Stimulated activated memory B cell treated with anti-CD40 and anti-IgM and Interleukin-4, amounts not matched to agents 10 μg/mL and 1 μg/mL and 100 μg/mL, for 72 hours (primary cell): ENCODE measurements around the gene METAP2.
"Not testable (repeated sequence)": the region's sequence is repeated elsewhere in the genome, so short reads cannot be mapped to it uniquely, and the experiment has no call there.

Experiments
- ATAC-seq: fragments of 150-1000 bp; cut with Tn5 transposase; 2 replicates; pipeline ENCODE4 v1.10.0; 2021
- H3K27ac Mint-ChIP-seq: one replicate; pipeline ENCODE4 v1.8.0; 2022; ENCODE audit warnings: mild to moderate bottlenecking, mixed read lengths
- H3K27me3 Mint-ChIP-seq: one replicate; pipeline ENCODE4 v1.8.0; 2022; ENCODE audit warnings: mixed read lengths
- H3K36me3 Mint-ChIP-seq: one replicate; pipeline ENCODE4 v1.8.0; 2022; ENCODE audit warnings: mixed read lengths
- H3K4me1 Mint-ChIP-seq: one replicate; pipeline ENCODE4 v1.8.0; 2022; ENCODE audit warnings: mixed read lengths
- H3K4me3 Mint-ChIP-seq: one replicate; pipeline ENCODE4 v1.8.0; 2022; ENCODE audit warnings: mild to moderate bottlenecking, moderate library complexity, mixed read lengths
- H3K9me3 Mint-ChIP-seq: one replicate; pipeline ENCODE4 v1.8.0; 2022; ENCODE audit warnings: mixed read lengths

Gene METAP2

DNA sequence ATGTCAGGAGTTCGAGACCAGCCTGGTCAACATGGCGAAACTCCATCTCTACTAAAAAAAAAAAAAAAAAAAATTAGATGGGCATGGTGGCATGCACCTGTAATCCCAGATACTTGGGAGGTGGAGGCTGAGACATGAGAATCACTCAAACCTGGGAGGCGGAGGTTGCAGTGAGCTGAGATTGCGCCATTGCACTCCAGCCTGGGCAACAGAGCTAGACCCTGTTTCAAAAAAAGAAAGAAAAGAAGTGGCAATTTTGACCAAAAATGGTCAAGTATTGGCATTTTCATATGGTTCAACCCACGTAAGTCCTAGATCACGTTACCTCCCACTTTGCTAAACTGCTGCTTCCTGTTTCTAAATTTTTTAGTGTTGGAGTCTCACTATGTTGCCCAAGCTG, 8.6 kb downstream of the METAP2 start:
- H3K27ac Mint-ChIP-seq, H3K27me3 Mint-ChIP-seq, H3K9me3 Mint-ChIP-seq, ATAC-seq, H3K4me3 Mint-ChIP-seq: not testable (repeated sequence)
- Mint-ChIP-seq H3K4me1 (peaks cover 42% of the 10 kb centered on the region), H3K36me3 (peaks cover 46% of the 10 kb centered on the region)

DNA sequence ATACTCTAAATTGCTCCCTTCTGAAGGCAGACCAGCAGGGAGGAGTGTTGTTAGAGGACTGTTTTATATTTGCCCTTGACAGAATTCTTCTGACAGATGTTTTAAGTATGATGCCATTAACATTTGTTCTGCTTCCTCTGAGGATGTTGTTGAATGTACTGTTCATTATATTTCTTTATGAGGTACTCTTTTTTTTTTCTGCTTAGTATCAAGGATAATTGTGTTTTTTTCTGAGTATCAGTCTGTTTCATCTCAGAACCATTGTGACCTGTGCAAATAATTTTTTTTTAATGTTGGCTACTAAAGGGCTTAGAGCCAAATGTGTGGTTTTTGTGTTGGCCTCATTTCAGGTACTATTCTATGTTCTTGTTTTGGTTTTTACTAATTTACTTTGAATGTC, 10.6 kb downstream of the METAP2 start:
- no peak overlapping the region for H3K4me3 Mint-ChIP-seq
- peaks cover 39% of the 10 kb centered on the region for H3K36me3 Mint-ChIP-seq
- no peaks in the 10 kb centered on the region for H3K9me3 Mint-ChIP-seq
- no peaks in the 10 kb centered on the region for H3K27me3 Mint-ChIP-seq
- no peak for ATAC-seq
- peaks cover 24% of the 10 kb centered on the region for H3K4me1 Mint-ChIP-seq
- H3K27ac Mint-ChIP-seq, result no peak overlapping the region

- no peak for ATAC-seq
- Mint-ChIP-seq H3K36me3 (peaks cover 48% of the 10 kb centered on the region), H3K27ac (no peak overlapping the region), H3K4me3 (no peak overlapping the region), H3K9me3 (no peaks in the 10 kb centered on the region), H3K27me3 (no peaks in the 10 kb centered on the region), H3K4me1 (peaks cover 3% of the 10 kb centered on the region)
Measured at GRCh38 chr12:95487024-95487423, 13.1 kb downstream of the METAP2 start.

GRCh38 chr12:95492462-95492861, 18.5 kb downstream of the METAP2 start:
- peaks cover 63% of the 10 kb centered on the region for H3K36me3 Mint-ChIP-seq
- H3K9me3 Mint-ChIP-seq, result no peaks in the 10 kb centered on the region
- H3K4me1 Mint-ChIP-seq, result no peaks in the 10 kb centered on the region
- no peak for ATAC-seq
- H3K4me3 Mint-ChIP-seq, result no peak overlapping the region
- H3K27me3 Mint-ChIP-seq, result no peaks in the 10 kb centered on the region
- no peak overlapping the region for H3K27ac Mint-ChIP-seq

DNA sequence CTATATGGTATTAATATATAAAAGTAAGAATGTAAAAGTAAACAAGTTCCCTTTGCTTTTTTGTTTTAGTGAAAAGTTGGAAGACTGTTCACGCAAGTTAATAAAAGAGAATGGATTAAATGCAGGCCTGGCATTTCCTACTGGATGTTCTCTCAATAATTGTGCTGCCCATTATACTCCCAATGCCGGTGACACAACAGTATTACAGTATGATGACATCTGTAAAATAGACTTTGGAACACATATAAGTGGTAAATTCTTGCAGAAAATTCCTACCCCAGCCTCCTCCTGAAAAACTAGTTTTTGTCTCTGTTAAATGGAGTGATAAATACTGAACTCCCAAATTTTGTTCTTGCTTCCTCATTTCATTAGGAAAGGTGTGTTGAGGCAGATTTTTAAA, 20.9 kb downstream of the METAP2 start:
- H3K4me3 Mint-ChIP-seq, result no peak overlapping the region
- ATAC-seq, result no peak
- no peak overlapping the region for H3K27ac Mint-ChIP-seq
- H3K36me3 Mint-ChIP-seq, result peaks cover 69% of the 10 kb centered on the region
- no peaks in the 10 kb centered on the region for H3K9me3 Mint-ChIP-seq
- no peaks in the 10 kb centered on the region for H3K27me3 Mint-ChIP-seq
- peaks cover 5% of the 10 kb centered on the region for H3K4me1 Mint-ChIP-seq

DNA sequence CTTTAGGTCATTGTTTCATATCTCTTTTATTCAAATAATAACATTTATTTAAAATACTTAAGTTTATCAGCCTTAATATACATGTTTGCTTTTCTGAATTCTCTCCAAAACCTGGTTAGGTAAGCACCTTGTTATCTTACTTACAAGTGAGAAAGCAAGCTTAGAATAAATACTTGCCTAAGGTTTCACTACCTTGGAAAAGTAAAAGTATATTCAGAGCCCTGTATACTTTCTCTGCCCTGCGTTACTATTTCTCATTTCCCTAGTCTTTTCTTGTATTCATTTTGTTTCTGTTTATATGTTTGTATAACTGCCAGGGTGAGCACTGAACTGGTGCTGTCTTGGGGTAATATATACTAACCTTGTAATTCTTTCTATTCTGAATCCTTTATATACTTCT, 21.5 kb downstream of the METAP2 start:
- H3K27ac Mint-ChIP-seq, result no peak overlapping the region
- no peak overlapping the region for H3K4me3 Mint-ChIP-seq
- H3K4me1 Mint-ChIP-seq, result peaks cover 5% of the 10 kb centered on the region
- no peaks in the 10 kb centered on the region for H3K9me3 Mint-ChIP-seq
- peaks cover 68% of the 10 kb centered on the region for H3K36me3 Mint-ChIP-seq
- no peaks in the 10 kb centered on the region for H3K27me3 Mint-ChIP-seq
- ATAC-seq, result no peak

- ATAC-seq, result no peak
- H3K4me3 Mint-ChIP-seq, result no peak overlapping the region
- no peaks in the 10 kb centered on the region for H3K27me3 Mint-ChIP-seq
- H3K9me3 Mint-ChIP-seq, result no peaks in the 10 kb centered on the region
- H3K4me1 Mint-ChIP-seq, result peaks cover 5% of the 10 kb centered on the region
- peaks cover 63% of the 10 kb centered on the region for H3K36me3 Mint-ChIP-seq
- no peak overlapping the region for H3K27ac Mint-ChIP-seq
Measured at GRCh38 chr12:95497031-95497430, 23.1 kb downstream of the METAP2 start.

DNA sequence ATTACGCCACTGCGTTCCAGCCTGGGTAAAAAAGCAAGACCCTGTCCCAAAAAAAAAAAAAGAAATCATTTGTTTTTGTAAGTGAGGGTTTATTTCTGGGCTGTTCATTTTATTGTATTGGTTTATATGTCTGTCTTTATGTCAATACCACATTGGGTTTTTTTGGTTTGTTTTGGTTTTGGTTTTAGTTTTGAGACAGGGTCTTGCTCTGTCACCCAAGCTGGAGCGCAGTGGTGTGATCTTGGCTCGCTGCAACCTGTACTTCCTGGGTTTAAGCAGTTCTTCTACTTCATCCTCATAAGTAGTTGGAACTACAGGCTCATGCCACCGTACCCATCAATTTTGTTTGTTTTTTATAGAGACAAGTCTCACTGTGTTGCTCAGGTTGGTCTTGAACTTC, 25.0 kb downstream of the METAP2 start:
- no peak for ATAC-seq
- Mint-ChIP-seq H3K27ac (no peak overlapping the region), H3K4me1 (peaks cover 5% of the 10 kb centered on the region), H3K36me3 (peaks cover 77% of the 10 kb centered on the region), H3K9me3 (no peaks in the 10 kb centered on the region), H3K27me3 (no peaks in the 10 kb centered on the region), H3K4me3 (no peak overlapping the region)

DNA sequence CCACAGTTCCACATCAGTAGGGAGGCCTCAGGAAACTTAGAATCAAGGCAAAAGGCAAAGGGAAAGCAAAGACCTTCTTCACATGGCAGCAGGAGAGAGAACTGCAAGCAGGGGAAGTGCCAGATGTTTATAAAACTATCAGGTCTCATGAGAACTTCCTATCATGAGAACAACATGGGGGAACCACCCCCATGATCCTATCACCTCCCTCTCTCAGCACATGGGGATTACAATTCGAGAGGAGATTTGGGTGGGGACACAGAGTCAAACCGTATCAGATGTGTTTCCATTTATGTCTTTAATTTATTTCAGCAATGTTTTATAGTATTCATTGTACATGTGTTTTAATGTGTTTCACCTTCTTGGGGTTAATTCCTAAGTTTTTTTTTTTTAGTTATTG, 25.8 kb downstream of the METAP2 start:
- ATAC-seq, result no peak
- Mint-ChIP-seq H3K4me1 (peaks cover 5% of the 10 kb centered on the region), H3K9me3 (no peaks in the 10 kb centered on the region), H3K27ac (no peak overlapping the region), H3K27me3 (no peaks in the 10 kb centered on the region), H3K36me3 (peaks cover 81% of the 10 kb centered on the region), H3K4me3 (no peak overlapping the region)

DNA sequence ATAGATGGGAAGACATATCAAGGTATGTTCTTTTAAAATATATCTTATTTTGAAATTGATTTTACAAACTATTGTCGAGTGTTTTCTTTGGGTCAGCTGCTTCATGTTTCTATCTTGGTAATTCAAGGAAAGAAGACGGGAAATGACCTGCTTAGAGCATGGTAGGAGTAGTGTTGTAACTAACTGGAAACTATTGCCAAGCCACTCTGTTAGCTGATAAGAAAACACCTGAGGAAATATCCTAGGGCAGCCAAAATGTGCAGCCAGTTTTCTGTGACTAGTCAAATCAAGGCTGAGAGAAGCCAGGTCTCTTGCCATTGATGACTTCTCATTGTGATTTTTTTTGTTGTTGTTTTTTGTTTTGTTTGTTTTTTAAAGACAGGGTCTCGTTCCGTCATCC, 30.2 kb downstream of the METAP2 start:
- Mint-ChIP-seq H3K27me3 (no peaks in the 10 kb centered on the region), H3K36me3 (peaks cover 74% of the 10 kb centered on the region), H3K4me3 (no peak overlapping the region), H3K27ac (no peak overlapping the region), H3K9me3 (no peaks in the 10 kb centered on the region), H3K4me1 (peaks cover 5% of the 10 kb centered on the region)
- no peak for ATAC-seq

- no peak overlapping the region for H3K27ac Mint-ChIP-seq
- peaks cover 75% of the 10 kb centered on the region for H3K36me3 Mint-ChIP-seq
- no peaks in the 10 kb centered on the region for H3K9me3 Mint-ChIP-seq
- ATAC-seq, result no peak
- no peaks in the 10 kb centered on the region for H3K27me3 Mint-ChIP-seq
- no peaks in the 10 kb centered on the region for H3K4me1 Mint-ChIP-seq
- H3K4me3 Mint-ChIP-seq, result no peak overlapping the region
Measured at GRCh38 chr12:95505039-95505438, 31.1 kb downstream of the METAP2 start.

- Mint-ChIP-seq H3K4me3 (no peak overlapping the region), H3K27me3 (no peaks in the 10 kb centered on the region), H3K27ac (no peak overlapping the region), H3K36me3 (peaks cover 84% of the 10 kb centered on the region), H3K4me1 (no peaks in the 10 kb centered on the region), H3K9me3 (no peaks in the 10 kb centered on the region)
- ATAC-seq, result no peak
Measured at GRCh38 chr12:95506707-95507523, 33.0 kb downstream of the METAP2 start.

- Mint-ChIP-seq H3K27ac (no peak overlapping the region), H3K36me3 (peaks cover 76% of the 10 kb centered on the region), H3K9me3 (no peaks in the 10 kb centered on the region), H3K4me3 (no peak overlapping the region), H3K4me1 (no peaks in the 10 kb centered on the region), H3K27me3 (no peaks in the 10 kb centered on the region)
- ATAC-seq, result no peak
Measured at GRCh38 chr12:95509300-95509699, 35.3 kb downstream of the METAP2 start.

- no peak overlapping the region for H3K4me3 Mint-ChIP-seq
- H3K4me1 Mint-ChIP-seq, result no peaks in the 10 kb centered on the region
- no peaks in the 10 kb centered on the region for H3K9me3 Mint-ChIP-seq
- ATAC-seq, result no peak
- peaks cover 56% of the 10 kb centered on the region for H3K36me3 Mint-ChIP-seq
- H3K27me3 Mint-ChIP-seq, result no peaks in the 10 kb centered on the region
- H3K27ac Mint-ChIP-seq, result no peak overlapping the region
Measured at GRCh38 chr12:95511977-95512376, 38.0 kb downstream of the METAP2 start.

- Mint-ChIP-seq H3K27ac (no peak overlapping the region), H3K9me3 (no peaks in the 10 kb centered on the region), H3K36me3 (peaks cover 44% of the 10 kb centered on the region), H3K4me1 (no peaks in the 10 kb centered on the region), H3K27me3 (no peaks in the 10 kb centered on the region), H3K4me3 (no peak overlapping the region)
- no peak for ATAC-seq
Measured at GRCh38 chr12:95513599-95513998, 39.6 kb downstream of the METAP2 start.

- H3K27ac Mint-ChIP-seq, result no peak overlapping the region
- ATAC-seq, result no peak
- H3K4me1 Mint-ChIP-seq, result no peaks in the 10 kb centered on the region
Measured at GRCh38 chr12:95515197-95515596, 41.2 kb downstream of the METAP2 start.

More at GRCh38 chr12:95515197-95515596, 41.2 kb downstream of the METAP2 start:
- no peaks in the 10 kb centered on the region for H3K27me3 Mint-ChIP-seq
- peaks cover 28% of the 10 kb centered on the region for H3K36me3 Mint-ChIP-seq
- no peak overlapping the region for H3K4me3 Mint-ChIP-seq
- no peaks in the 10 kb centered on the region for H3K9me3 Mint-ChIP-seq
